ENCODE results near the gene APP.

APP gene

DNA sequence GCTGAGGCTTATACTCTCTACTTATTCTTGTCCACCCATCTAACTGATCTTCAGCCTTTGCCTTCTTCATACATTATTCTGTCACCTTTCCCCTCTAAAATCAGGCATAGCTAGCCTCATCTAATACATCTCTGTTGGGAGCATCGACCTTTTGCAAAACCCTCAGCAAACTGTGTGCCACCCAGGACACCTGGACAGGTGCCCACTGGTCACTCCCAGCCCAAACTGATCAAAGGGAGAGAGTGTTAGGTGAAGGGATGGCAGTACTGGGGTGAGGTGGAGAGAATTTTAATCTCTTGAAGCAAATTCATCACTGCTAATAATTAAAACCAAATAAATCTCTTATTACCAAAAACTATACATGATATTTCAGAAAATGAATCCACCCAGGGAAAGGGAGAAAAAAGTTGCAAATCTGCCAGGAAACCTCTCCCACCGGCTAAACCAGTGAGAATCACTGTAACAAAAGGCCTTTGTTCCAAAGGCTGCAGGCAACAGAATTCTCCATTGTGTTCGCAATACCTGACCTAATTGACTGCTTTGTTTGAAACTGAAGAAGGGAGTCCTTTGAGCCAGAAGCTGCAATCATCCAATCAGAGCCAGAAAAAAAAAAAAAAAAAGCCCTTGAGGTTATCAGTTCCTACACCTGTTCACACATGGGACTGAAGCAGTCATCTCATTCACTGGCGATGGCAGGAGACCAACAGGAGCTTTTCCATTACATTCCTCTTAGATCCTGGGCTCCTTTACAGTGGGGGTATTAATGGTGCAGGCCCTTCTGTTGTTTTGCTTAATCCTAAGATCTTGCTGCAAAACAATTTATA lies 172.6 kb downstream of the APP start:
- Histone ChIP-seq H3K27ac (replicated peaks) (no peak overlapping the region), H3K4me3 (replicated peaks; ENCODE audit: insufficient read depth, low read length) (no peak overlapping the region), H3K27me3 (ENCODE audit: insufficient read depth, poor library complexity, severe bottlenecking) (no peaks in the 10 kb centered on the region)
- no peak for DNase-seq (ENCODE audit: low read depth in 1 of 2, low spot score in 1 of 2)
- no peak for TF ChIP-seq POLR2AphosphoS5 (IDR thresholded peaks at IDR 0.05; ENCODE audit: low read depth)
- TF ChIP-seq GABPA (IDR thresholded peaks at IDR 0.05; ENCODE audit: low read depth) = no peak
- no peak for TF ChIP-seq CTCF (IDR thresholded peaks at IDR 0.05; ENCODE audit: insufficient read depth, low read length)
- TF ChIP-seq, protein P1, sequence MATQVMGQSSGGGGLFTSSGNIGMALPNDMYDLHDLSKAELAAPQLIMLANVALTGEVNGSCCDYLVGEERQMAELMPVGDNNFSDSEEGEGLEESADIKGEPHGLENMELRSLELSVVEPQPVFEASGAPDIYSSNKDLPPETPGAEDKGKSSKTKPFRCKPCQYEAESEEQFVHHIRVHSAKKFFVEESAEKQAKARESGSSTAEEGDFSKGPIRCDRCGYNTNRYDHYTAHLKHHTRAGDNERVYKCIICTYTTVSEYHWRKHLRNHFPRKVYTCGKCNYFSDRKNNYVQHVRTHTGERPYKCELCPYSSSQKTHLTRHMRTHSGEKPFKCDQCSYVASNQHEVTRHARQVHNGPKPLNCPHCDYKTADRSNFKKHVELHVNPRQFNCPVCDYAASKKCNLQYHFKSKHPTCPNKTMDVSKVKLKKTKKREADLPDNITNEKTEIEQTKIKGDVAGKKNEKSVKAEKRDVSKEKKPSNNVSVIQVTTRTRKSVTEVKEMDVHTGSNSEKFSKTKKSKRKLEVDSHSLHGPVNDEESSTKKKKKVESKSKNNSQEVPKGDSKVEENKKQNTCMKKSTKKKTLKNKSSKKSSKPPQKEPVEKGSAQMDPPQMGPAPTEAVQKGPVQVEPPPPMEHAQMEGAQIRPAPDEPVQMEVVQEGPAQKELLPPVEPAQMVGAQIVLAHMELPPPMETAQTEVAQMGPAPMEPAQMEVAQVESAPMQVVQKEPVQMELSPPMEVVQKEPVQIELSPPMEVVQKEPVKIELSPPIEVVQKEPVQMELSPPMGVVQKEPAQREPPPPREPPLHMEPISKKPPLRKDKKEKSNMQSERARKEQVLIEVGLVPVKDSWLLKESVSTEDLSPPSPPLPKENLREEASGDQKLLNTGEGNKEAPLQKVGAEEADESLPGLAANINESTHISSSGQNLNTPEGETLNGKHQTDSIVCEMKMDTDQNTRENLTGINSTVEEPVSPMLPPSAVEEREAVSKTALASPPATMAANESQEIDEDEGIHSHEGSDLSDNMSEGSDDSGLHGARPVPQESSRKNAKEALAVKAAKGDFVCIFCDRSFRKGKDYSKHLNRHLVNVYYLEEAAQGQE (IDR thresholded peaks at IDR 0.05; ENCODE audit: insufficient replicate concordance, low read depth) = no peak
- no peak for TF ChIP-seq SPI1 (IDR thresholded peaks at IDR 0.05; ENCODE audit: borderline replicate concordance, low read depth)

GRCh38 chr21:25995278-25995677 lies 175.3 kb downstream of the APP start:
- Histone ChIP-seq H3K27ac (replicated peaks) (no peak overlapping the region), H3K27me3 (ENCODE audit: insufficient read depth, poor library complexity, severe bottlenecking) (no peaks in the 10 kb centered on the region), H3K4me3 (replicated peaks; ENCODE audit: insufficient read depth, low read length) (no peak overlapping the region)
- TF ChIP-seq CTCF (IDR thresholded peaks at IDR 0.05; ENCODE audit: insufficient read depth, low read length) (no peak), SPI1 (IDR thresholded peaks at IDR 0.05; ENCODE audit: borderline replicate concordance, low read depth) (no peak), POLR2AphosphoS5 (IDR thresholded peaks at IDR 0.05; ENCODE audit: low read depth) (no peak), GABPA (IDR thresholded peaks at IDR 0.05; ENCODE audit: low read depth) (no peak)
- TF ChIP-seq, protein P1 (IDR thresholded peaks at IDR 0.05; ENCODE audit: insufficient replicate concordance, low read depth) = no peak
- DNase-seq (ENCODE audit: low read depth in 1 of 2, low spot score in 1 of 2) = no peak

DNA sequence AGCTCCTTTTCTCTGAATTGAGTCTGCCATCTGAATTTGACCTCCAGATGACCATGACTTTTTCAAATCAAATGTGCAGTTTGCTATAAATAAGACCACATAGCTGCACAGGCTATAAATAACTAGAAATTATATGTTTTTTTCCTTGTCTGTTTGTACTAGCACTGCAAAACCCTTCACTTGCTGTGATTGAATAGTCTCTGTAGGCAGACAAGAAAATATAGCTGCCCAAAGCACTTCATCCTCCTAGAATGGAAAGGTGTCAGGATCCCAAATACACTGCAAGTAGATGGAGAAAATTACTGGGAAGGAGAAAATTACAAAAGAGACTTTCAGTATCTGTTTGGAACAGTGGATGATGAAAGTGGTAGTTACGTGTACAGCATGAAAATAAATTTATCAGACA lies 175.8 kb downstream of the APP start:
- H3K27me3 ChIP-seq (ENCODE audit: insufficient read depth, poor library complexity, severe bottlenecking) = no peaks in the 10 kb centered on the region
- no peak overlapping the region for H3K27ac ChIP-seq (replicated peaks)
- DNase-seq (ENCODE audit: low read depth in 1 of 2, low spot score in 1 of 2) = no peak
- H3K4me3 ChIP-seq (replicated peaks; ENCODE audit: insufficient read depth, low read length) = no peak overlapping the region
- TF ChIP-seq, protein P1 (IDR thresholded peaks at IDR 0.05; ENCODE audit: insufficient replicate concordance, low read depth) = no peak
- no peak for TF ChIP-seq GABPA (IDR thresholded peaks at IDR 0.05; ENCODE audit: low read depth)
- no peak for TF ChIP-seq CTCF (IDR thresholded peaks at IDR 0.05; ENCODE audit: insufficient read depth, low read length)
- no peak for TF ChIP-seq POLR2AphosphoS5 (IDR thresholded peaks at IDR 0.05; ENCODE audit: low read depth)
